Memory B cell (primary cell): Measurements from ENCODE around the gene CEP350.
"Not testable (repeated sequence)": the region's sequence is repeated elsewhere in the genome, so short reads cannot be mapped to it uniquely, and the experiment has no call there.

Experiments used
- ATAC-seq: fragments of 150-1000 bp; cut with Tn5 transposase; 2 replicates; pipeline ENCODE4 v1.10.0; 2021; ENCODE audit warnings: low read depth, mild to moderate bottlenecking, moderate library complexity
- DNase-seq, 2 donors: peaks; one replicate each; pipeline ENCODE4 v3.0.0; 2022; ENCODE audit warnings: low spot score in 2 of 2
- H3K27ac Mint-ChIP-seq: one replicate; pipeline ENCODE4 v1.8.0; 2022; ENCODE audit warnings: mild to moderate bottlenecking, moderate library complexity, mixed read lengths
- H3K27me3 Mint-ChIP-seq: one replicate; pipeline ENCODE4 v1.8.0; 2022; ENCODE audit warnings: mixed read lengths
- H3K36me3 Mint-ChIP-seq: one replicate; pipeline ENCODE4 v1.8.0; 2022; ENCODE audit warnings: mild to moderate bottlenecking, mixed read lengths
- H3K4me1 Mint-ChIP-seq: one replicate; pipeline ENCODE4 v1.8.0; 2022; ENCODE audit warnings: mixed read lengths
- H3K4me3 Mint-ChIP-seq: one replicate; pipeline ENCODE4 v1.8.0; 2022; ENCODE audit warnings: mild to moderate bottlenecking, moderate library complexity, mixed read lengths
- H3K9me3 Mint-ChIP-seq: one replicate; pipeline ENCODE4 v1.8.0; 2022; ENCODE audit warnings: mixed read lengths

The CEP350 gene

GRCh38 chr1:179962168-179962567, 7.6 kb downstream of the CEP350 start:
- not testable (repeated sequence) for ATAC-seq, H3K27ac Mint-ChIP-seq, H3K9me3 Mint-ChIP-seq, DNase-seq, H3K27me3 Mint-ChIP-seq, H3K4me3 Mint-ChIP-seq
- Mint-ChIP-seq H3K36me3 (peaks cover 16% of the 10 kb centered on the region), H3K4me1 (peaks cover 36% of the 10 kb centered on the region)

DNA sequence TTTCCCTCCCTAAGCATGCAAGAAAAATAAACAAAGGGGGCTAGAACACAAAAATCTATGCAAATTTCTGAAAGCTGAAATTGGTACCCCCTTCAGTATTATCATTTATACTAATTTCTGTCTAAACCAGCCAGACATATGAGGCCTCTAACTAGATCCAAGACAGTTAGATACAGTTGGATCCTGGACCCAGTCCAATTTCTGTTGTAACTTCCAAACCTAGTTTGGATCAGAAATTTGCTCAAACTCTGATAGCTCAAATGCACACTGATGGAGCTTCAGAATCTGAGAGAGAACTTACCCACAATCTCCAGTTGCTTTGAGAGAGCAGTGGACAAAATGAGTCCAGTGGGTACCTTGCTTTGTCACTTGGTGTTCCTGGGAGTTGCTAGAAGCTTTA, 11.9 kb downstream of the CEP350 start:
- H3K36me3 Mint-ChIP-seq = peaks cover 15% of the 10 kb centered on the region
- peaks cover 36% of the 10 kb centered on the region for H3K4me1 Mint-ChIP-seq
- ATAC-seq = no peak
- no peak for DNase-seq
- peaks cover 1% of the 10 kb centered on the region for H3K9me3 Mint-ChIP-seq
- H3K27me3 Mint-ChIP-seq = no peaks in the 10 kb centered on the region
- no peak overlapping the region for H3K27ac Mint-ChIP-seq
- no peak overlapping the region for H3K4me3 Mint-ChIP-seq

DNA sequence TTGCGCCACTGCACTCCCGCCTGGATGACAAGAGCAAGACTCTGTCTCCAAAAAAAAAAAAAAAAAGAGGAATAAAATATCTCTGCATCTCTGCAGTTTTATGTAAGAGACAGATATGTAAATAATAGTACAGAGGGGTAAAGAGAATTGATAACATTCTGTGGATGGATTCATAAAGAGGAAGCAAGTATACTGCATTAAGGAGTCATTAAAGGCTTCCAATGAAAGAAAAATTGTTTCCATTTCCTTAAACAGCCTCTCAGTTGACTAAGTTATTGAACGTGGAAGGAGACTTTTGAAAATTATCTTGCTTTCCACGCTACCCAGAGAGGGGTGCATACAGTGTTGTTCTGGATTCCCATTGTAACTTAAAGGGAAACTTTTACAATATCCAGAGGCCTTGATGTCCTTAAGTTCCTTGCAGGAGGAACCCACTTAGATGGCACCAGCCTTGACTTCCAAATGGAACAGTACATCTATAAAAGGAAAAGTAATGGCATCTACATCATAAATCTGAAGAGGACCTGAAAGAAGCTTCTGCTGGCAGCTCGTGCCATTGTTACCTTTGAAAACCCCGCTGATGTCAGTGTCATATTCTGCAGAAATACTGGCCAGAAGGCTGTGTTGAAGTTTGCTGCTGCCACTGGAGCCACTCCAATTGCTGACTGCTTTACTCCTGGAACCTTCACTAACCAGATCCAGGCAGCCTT, 13.8 kb downstream of the CEP350 start:
- ATAC-seq (no peak), DNase-seq (no peak)
- peaks cover 3% of the 10 kb centered on the region for H3K9me3 Mint-ChIP-seq
- H3K36me3 Mint-ChIP-seq = peaks cover 9% of the 10 kb centered on the region
- H3K27me3 Mint-ChIP-seq = no peaks in the 10 kb centered on the region
- no peak overlapping the region for H3K27ac Mint-ChIP-seq
- H3K4me1 Mint-ChIP-seq = peaks cover 38% of the 10 kb centered on the region
- no peak overlapping the region for H3K4me3 Mint-ChIP-seq

GRCh38 chr1:179968994-179969919, 14.6 kb downstream of the CEP350 start:
- Mint-ChIP-seq H3K27ac (no peak overlapping the region), H3K4me1 (peaks cover 36% of the 10 kb centered on the region), H3K4me3 (no peak overlapping the region), H3K36me3 (peaks cover 8% of the 10 kb centered on the region), H3K27me3 (no peaks in the 10 kb centered on the region), H3K9me3 (peaks cover 3% of the 10 kb centered on the region)
- ATAC-seq = no peak
- DNase-seq = no peak

GRCh38 chr1:179969962-179970361, 15.4 kb downstream of the CEP350 start:
- peaks cover 34% of the 10 kb centered on the region for H3K4me1 Mint-ChIP-seq

GRCh38 chr1:179971563-179972496, 17.2 kb downstream of the CEP350 start:
- H3K9me3 Mint-ChIP-seq = peaks cover 3% of the 10 kb centered on the region
- H3K27ac Mint-ChIP-seq = no peak overlapping the region
- H3K36me3 Mint-ChIP-seq = peaks cover 7% of the 10 kb centered on the region
- H3K27me3 Mint-ChIP-seq = no peaks in the 10 kb centered on the region
- no peak for ATAC-seq
- no peak for DNase-seq
- H3K4me1 Mint-ChIP-seq = peaks cover 38% of the 10 kb centered on the region
- H3K4me3 Mint-ChIP-seq = no peak overlapping the region

More at GRCh38 chr1:179969962-179970361, 15.4 kb downstream of the CEP350 start:
- Mint-ChIP-seq H3K9me3 (peaks cover 3% of the 10 kb centered on the region), H3K27ac (no peak overlapping the region), H3K36me3 (peaks cover 8% of the 10 kb centered on the region), H3K27me3 (no peaks in the 10 kb centered on the region), H3K4me3 (no peak overlapping the region)
- ATAC-seq = no peak
- no peak for DNase-seq

GRCh38 chr1:179973198-179974110, 18.8 kb downstream of the CEP350 start:
- Mint-ChIP-seq H3K27ac (no peak overlapping the region), H3K9me3 (peaks cover 2% of the 10 kb centered on the region), H3K27me3 (no peaks in the 10 kb centered on the region), H3K4me1 (peaks cover 42% of the 10 kb centered on the region), H3K4me3 (peak overlapping the region; percentile 8), H3K36me3 (peaks cover 5% of the 10 kb centered on the region)
- ATAC-seq = peak; percentile 71
- no peak for DNase-seq

DNA sequence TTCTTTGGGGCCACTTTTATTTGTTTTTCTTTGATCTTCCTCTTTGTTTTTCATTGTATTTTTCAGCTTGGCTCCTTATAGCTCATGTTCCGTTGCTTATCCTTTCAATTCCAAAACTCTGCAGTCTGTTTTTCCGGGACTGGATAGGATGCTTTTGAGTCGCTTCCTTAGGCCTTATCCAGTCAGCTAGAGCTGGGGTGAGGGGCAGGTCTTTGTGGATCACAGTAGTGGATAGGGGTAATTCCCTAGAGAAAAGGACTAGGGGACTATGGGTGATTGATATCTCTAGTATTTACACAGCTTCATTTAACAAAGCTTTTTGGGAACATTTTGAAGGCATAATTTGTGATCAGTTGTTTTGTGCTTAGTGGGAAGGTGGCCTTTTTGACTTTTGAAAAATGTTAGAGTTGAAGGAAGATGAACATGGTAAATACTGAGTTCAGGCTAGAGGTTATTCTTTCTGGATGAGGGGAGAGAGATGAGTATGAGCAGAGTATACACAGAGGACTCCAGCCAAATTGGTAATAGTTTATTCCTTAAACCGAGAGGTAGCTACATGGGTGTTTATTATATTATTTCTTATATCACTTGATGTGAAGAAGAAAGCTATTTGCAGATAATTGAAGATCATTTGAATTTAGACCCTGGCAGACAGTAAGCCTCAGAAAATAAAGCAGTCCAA, 22.5 kb downstream of the CEP350 start:
- H3K27me3 Mint-ChIP-seq = no peaks in the 10 kb centered on the region
- no peak for ATAC-seq
- H3K27ac Mint-ChIP-seq = no peak overlapping the region
- H3K4me1 Mint-ChIP-seq = peaks cover 48% of the 10 kb centered on the region
- no peak for DNase-seq
- H3K4me3 Mint-ChIP-seq = no peak overlapping the region
- peaks cover 9% of the 10 kb centered on the region for H3K36me3 Mint-ChIP-seq
- peaks cover 7% of the 10 kb centered on the region for H3K9me3 Mint-ChIP-seq

DNA sequence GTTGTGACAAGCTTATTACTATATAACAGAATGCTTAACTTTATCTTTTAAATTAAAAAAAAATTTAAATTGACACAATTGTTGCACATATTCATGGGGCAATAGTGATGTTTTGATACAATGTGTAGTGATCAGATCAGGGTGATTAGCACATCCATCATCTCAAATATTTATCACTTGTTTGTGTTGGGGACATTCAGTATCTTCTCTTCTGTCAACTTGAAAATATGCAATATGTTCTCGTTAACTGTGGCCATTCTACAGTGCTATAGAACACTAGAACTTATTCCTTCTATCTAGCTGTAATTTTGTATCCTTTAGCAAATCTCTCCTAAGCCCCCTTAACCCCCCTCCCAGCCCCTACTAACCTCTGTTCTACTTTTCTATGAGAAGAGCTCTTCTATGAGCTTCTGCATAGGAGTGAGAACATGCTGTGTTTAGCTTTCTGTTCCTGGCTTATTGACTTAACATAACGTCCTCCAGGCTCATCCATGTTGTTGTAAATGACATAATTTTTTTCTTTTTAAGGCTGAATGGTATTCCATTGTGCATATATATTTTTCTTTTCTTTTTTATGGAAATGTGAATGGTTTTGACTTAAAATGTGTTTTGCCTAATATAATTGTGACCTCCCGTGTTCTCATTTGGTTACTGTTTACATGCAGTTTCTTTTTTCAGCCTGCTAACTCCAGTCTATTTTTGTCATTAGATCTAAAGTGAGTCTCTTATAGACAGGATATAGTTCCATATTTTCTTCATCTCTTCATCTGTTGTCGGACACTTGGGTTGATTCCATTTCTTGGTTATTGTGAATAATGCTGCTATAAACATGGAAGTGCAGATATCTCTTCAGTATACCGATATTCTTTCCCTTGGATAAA, 23.8 kb downstream of the CEP350 start:
- no peak overlapping the region for H3K4me3 Mint-ChIP-seq
- no peak for DNase-seq

DNA sequence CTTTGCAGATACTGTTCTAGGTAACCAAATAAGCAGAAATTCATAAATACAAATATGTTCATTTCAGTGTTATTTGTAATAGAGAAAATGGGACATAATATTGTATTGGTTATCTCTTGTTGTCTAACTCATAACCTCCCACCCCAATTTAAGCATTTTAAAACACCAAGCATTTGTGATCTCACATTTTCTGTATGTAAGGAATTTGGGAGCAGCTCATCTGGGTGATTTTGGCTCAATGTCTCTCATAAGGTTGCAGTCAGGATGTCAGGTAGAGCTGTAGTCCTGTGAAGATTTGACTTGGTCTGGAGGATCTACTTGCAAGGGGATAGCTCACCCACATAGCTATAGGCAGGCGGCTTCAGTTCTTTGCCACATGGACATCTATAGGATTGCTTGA, 29.5 kb downstream of the CEP350 start:
- Mint-ChIP-seq H3K27ac (peak overlapping the region; percentile 28), H3K4me3 (no peak overlapping the region), H3K9me3 (peaks cover 4% of the 10 kb centered on the region), H3K4me1 (peaks cover 17% of the 10 kb centered on the region), H3K27me3 (no peaks in the 10 kb centered on the region), H3K36me3 (peaks cover 12% of the 10 kb centered on the region)
- no peak for DNase-seq
- no peak for ATAC-seq

More for the DNA sequence above, 23.8 kb downstream of the CEP350 start:
- H3K9me3 Mint-ChIP-seq = peaks cover 5% of the 10 kb centered on the region
- peaks cover 7% of the 10 kb centered on the region for H3K36me3 Mint-ChIP-seq
- no peak for ATAC-seq
- no peak overlapping the region for H3K27ac Mint-ChIP-seq
- H3K4me1 Mint-ChIP-seq = peaks cover 40% of the 10 kb centered on the region
- no peaks in the 10 kb centered on the region for H3K27me3 Mint-ChIP-seq

GRCh38 chr1:179984942-179985341, 30.3 kb downstream of the CEP350 start:
- peaks cover 9% of the 10 kb centered on the region for H3K4me1 Mint-ChIP-seq
- no peaks in the 10 kb centered on the region for H3K9me3 Mint-ChIP-seq
- no peaks in the 10 kb centered on the region for H3K27me3 Mint-ChIP-seq
- H3K4me3 Mint-ChIP-seq = no peak overlapping the region
- ATAC-seq (no peak), DNase-seq (no peak)
- peaks cover 11% of the 10 kb centered on the region for H3K36me3 Mint-ChIP-seq
- peak overlapping the region; percentile 53 for H3K27ac Mint-ChIP-seq

DNA sequence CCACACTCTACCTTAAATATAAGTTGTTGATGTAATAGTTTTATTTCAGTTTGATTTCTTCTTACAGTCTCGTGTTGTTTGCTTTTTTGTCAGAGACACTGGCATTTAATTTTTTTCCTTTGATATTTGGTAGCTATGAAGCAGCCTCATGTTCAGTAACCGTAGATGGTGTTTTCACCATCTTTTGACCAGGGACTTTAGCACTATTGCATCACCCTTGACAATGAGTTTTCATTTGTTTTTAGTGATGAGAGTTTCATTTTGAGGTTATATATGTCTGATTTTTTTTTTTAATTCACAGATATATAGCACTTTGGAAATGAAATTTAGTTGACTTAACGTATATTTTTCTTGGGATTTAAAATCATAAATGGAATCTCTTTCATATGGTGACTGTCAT, 36.2 kb downstream of the CEP350 start:
- Mint-ChIP-seq H3K4me1 (peaks cover 2% of the 10 kb centered on the region), H3K36me3 (peaks cover 18% of the 10 kb centered on the region), H3K9me3 (no peaks in the 10 kb centered on the region), H3K27me3 (no peaks in the 10 kb centered on the region), H3K4me3 (no peak overlapping the region), H3K27ac (no peak overlapping the region)
- ATAC-seq (no peak), DNase-seq (no peak)
